GM12872 (cell line): ENCODE measurements around the gene CAPZB.

Source experiments
- CTCF ChIP-seq: IDR thresholded peaks from 3 replicates; pipeline ENCODE4 v1.5.1; 2011; ENCODE audit warnings: low read depth, mild to moderate bottlenecking, low read length, moderate library complexity; ENCODE audit not compliant: insufficient read depth

Gene CAPZB

GRCh38 chr1:19372136-19372514 lies 113.2 kb downstream of the CAPZB start:
- no peak for TF ChIP-seq CTCF

GRCh38 chr1:19371226-19372135 lies 113.9 kb downstream of the CAPZB start:
- TF ChIP-seq CTCF = no peak

- no peak for TF ChIP-seq CTCF
Measured at GRCh38 chr1:19370453-19371170, 114.7 kb downstream of the CAPZB start.

GRCh38 chr1:19369396-19370090 lies 115.8 kb downstream of the CAPZB start:
- no peak for TF ChIP-seq CTCF

- TF ChIP-seq CTCF = no peak
Measured at GRCh38 chr1:19368964-19369363, 116.4 kb downstream of the CAPZB start.

GRCh38 chr1:19368050-19368449 lies 117.3 kb downstream of the CAPZB start:
- TF ChIP-seq CTCF = no peak

- no peak for TF ChIP-seq CTCF
Measured at GRCh38 chr1:19367584-19368041, 117.7 kb downstream of the CAPZB start.
